Stimulated activated naive B cell treated with anti-CD40 and anti-IgM and Interleukin-4, amounts not matched to agents 10 μg/mL and 1 μg/mL and 100 μg/mL, for 72 hours (primary cell): ENCODE measurements around the gene UHRF2.

ENCODE experiments used
- ATAC-seq, 2 donors: fragments of 150-1000 bp; cut with Tn5 transposase; replicated peaks; 2 replicates each; pipeline ENCODE4 v1.10.0; 2021; ENCODE audit warnings: moderate library complexity in 1 of 2
- DNase-seq: peaks from one replicate; pipeline ENCODE4 v3.0.0; 2021
- H3K27ac Mint-ChIP-seq: one replicate; pipeline ENCODE4 v1.8.0; 2022; ENCODE audit warnings: mild to moderate bottlenecking, mixed read lengths
- H3K27me3 Mint-ChIP-seq, 2 donors: one replicate each; pipeline ENCODE4 v1.8.0; 2022; ENCODE audit warnings: mixed read lengths in 2 of 2
- H3K36me3 Mint-ChIP-seq, 2 donors: one replicate each; pipeline ENCODE4 v1.8.0; 2022; ENCODE audit warnings: mixed read lengths in 2 of 2, mild to moderate bottlenecking in 1 of 2
- H3K4me1 Mint-ChIP-seq, 2 donors: one replicate each; pipeline ENCODE4 v1.8.0; 2022; ENCODE audit warnings: mixed read lengths in 2 of 2, mild to moderate bottlenecking in 1 of 2
- H3K4me3 Mint-ChIP-seq, 2 donors: one replicate each; pipeline ENCODE4 v1.8.0; 2022; ENCODE audit warnings: mild to moderate bottlenecking in 2 of 2, mixed read lengths in 2 of 2, moderate library complexity in 1 of 2
- H3K9me3 Mint-ChIP-seq, 2 donors: one replicate each; pipeline ENCODE4 v1.8.0; 2022; ENCODE audit warnings: mixed read lengths in 2 of 2, mild to moderate bottlenecking in 1 of 2

The UHRF2 gene

DNA sequence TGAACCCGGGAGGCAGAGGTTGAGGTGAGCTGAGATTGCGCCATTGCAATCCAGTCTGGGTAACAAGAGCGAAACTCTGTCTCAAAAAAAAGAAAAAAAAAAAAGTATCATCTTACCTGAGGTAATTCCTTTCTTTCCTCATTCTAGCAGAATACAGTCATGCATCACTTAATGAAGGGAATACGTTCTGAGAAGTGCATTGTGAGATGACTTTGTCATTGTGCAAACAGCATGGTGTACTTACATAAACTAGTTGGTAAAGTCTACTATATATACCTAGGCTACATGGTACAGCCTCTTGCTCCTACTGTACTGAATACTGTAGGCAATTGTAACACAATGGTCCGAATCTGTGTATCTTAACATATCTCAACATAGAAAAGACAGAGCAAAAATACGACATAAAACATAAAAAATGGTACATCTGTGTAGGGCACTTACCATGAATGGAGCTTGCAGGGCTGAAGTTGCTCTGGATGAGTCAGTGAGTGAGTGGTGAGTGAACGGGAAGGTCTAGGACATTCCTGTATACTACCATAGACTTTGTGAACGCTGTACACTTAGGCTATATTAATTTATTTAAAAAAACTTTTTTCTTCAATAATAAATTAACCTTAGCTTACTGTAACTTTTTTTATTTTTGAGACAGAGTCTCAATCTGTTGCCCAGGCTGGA is 132.2 kb downstream of the UHRF2 start:
- Mint-ChIP-seq H3K9me3 (no peaks in the 10 kb centered on the region), H3K4me3 (no peak overlapping the region), H3K27ac (no peak overlapping the region), H3K4me1 (no peaks in the 10 kb centered on the region), H3K36me3 (peaks cover 0 to 6% of the 10 kb centered on the region in 2 donors), H3K27me3 (no peaks in the 10 kb centered on the region)
- no peak for ATAC-seq
- no peak for DNase-seq

DNA sequence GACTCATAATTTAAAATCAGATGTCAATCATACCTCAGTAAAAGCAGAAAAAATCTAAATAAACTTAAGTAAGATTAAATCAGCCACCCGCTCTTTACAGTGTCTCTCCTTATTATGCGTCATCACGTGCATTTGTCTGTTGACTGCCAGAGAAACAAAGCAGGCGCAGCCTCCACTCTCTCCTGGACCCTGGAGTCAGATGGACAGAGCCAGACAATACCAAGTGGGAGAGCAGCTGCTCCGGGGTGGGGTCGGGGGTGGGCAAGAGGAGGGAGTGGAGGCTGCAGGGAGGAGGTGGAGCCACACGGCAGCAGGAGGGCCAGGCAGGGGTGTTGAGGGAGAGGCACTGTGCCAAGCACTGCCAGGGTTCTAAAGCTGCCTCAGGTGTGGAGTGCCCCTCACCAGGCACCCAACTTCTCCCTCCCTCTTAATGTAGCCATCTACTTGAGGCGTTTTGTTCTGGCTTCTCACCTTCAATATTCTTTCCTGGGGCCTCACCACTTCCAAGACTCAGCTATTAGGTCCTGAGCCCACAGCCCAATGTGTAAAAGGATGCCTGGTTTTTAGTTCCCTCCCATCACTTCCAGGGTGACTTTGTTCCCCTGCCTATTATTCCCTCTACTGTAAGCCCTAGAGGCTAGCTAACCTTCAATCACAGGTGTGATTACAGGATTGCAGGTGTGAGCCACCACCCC is 136.3 kb downstream of the UHRF2 start:
- ATAC-seq: no peak
- Mint-ChIP-seq H3K36me3 (peaks cover 0 to 2% of the 10 kb centered on the region in 2 donors), H3K27me3 (no peaks in the 10 kb centered on the region), H3K27ac (no peak overlapping the region), H3K4me3 (no peak overlapping the region), H3K9me3 (no peaks in the 10 kb centered on the region), H3K4me1 (no peaks in the 10 kb centered on the region)
- no peak for DNase-seq

- no peak for ATAC-seq
- Mint-ChIP-seq H3K4me3 (no peak overlapping the region), H3K36me3 (peaks cover 11 to 14% of the 10 kb centered on the region in 2 donors), H3K4me1 (no peaks in the 10 kb centered on the region), H3K27me3 (no peaks in the 10 kb centered on the region), H3K27ac (no peak overlapping the region), H3K9me3 (no peaks in the 10 kb centered on the region)
- DNase-seq: no peak
Measured at GRCh38 chr9:6551136-6551535, 138.1 kb downstream of the UHRF2 start.

DNA sequence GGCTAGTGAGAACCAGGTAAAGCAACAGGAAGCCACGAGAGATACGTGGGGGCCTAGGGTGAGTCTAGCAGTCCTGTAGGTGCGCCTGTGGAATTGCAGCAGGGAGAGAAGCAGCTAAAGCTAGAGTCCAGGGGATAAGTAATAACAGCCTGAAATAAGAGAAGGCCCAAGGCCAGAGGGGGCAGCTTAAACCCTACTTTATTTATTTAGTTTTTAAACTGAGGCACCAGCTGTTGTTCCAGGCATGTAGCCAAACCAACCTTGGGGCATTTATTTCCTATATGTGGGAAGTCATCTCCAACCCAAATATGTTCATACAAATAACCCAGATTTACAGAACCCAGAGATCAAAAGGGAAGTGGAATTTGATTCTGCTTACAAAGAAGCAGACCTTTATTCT is 139.0 kb downstream of the UHRF2 start:
- ATAC-seq: no peak
- DNase-seq: no peak
- Mint-ChIP-seq H3K9me3 (no peaks in the 10 kb centered on the region), H3K36me3 (peaks cover 15 to 17% of the 10 kb centered on the region in 2 donors), H3K27me3 (no peaks in the 10 kb centered on the region), H3K27ac (no peak overlapping the region), H3K4me3 (no peak overlapping the region), H3K4me1 (no peaks in the 10 kb centered on the region)

DNA sequence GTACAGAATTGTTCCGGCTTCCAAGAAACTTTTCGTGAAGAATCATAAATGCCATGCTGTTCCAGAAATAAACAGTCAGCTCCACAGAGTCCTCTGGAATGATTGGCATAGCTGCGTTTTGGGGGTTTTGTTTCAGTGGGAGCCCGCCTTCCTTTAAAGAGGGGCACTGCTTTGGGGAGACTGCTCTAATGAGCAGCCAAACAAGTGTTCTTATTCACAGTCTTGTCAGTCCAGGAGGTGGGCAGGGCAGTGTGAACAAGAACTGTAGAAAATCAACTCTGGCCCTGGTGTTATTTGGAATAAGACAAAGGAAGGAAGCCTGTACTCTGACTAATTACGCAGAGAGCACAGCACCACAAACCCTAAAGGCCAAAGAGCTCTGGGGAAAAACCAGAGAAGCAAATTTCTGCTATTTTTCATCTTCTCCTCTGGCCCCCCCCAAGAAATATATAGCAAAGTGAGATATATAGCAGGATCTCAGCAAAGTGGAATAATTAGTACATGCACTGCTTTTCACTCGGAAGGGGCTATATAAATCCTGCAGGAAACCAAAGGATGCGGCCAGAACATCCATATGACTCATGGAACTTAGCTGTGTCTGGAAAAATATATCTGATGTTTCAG is 139.6 kb downstream of the UHRF2 start:
- H3K4me3 Mint-ChIP-seq: no peak overlapping the region
- ATAC-seq (no peak), DNase-seq (no peak)
- H3K9me3 Mint-ChIP-seq: no peaks in the 10 kb centered on the region
- H3K27me3 Mint-ChIP-seq: no peaks in the 10 kb centered on the region
- H3K36me3 Mint-ChIP-seq: peaks cover 15 to 23% of the 10 kb centered on the region in 2 donors
- H3K4me1 Mint-ChIP-seq: no peaks in the 10 kb centered on the region
- H3K27ac Mint-ChIP-seq: no peak overlapping the region

DNA sequence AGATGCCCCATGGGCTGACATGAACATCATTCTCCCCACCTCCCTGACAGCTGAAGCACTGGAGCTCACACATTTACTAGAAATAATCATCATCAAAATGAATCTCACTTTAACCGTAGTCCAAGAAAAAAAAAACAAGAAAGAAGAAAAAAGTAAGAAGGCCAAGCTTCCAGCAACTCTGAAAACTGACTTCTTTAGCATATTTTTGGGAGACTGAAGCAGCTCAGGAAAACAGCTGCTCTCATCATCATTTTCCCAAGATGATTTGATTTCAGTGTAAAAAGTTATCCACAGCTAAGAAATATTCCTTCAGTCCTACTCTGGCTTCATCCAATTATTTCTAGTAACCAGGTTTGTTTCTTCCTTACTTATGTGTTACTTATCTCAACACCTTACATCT is 140.9 kb downstream of the UHRF2 start:
- Mint-ChIP-seq H3K9me3 (no peaks in the 10 kb centered on the region), H3K27ac (no peak overlapping the region), H3K27me3 (no peaks in the 10 kb centered on the region), H3K4me1 (no peaks in the 10 kb centered on the region), H3K36me3 (peaks cover 15 to 28% of the 10 kb centered on the region in 2 donors), H3K4me3 (no peak overlapping the region)
- DNase-seq: no peak
- ATAC-seq: no peak
